GM23338 (cell line): ENCODE data around the gene CTBP2. TPM values are rescaled to one million over a fixed set of nuclear protein-coding genes. Genes with fewer than 3 reads are reported as not detected.

ENCODE experiments used
- ATAC-seq: fragments of 200-7000 bp; cut with Tn5 transposase; 3 replicates; pipeline ENCODE4 v1.9.1; 2020
- DNase-seq: peaks from one replicate; pipeline ENCODE4 v3.0.0-alpha.2; 2015; ENCODE audit warnings: low spot score
- H2AFZ ChIP-seq: fragments of 200-600 bp; sonication (generic); 2 replicates; pipeline ENCODE4 v1.8.0; 2016; ENCODE audit warnings: antibody characterized with exemption, mild to moderate bottlenecking, moderate library complexity
- H3F3A ChIP-seq: fragments of 200-600 bp; sonication (generic); replicated peaks from 2 replicates; pipeline ENCODE4 v1.8.0; 2017; ENCODE audit warnings: antibody characterized with exemption, mixed run types, low read depth
- H3K27ac ChIP-seq: fragments of 200-600 bp; sonication (generic); 2 replicates; pipeline ENCODE4 v1.6.1; 2016; ENCODE audit warnings: low read depth
- H3K27me3 ChIP-seq: fragments of 200-600 bp; sonication (generic); 2 replicates; pipeline ENCODE4 v1.8.0; 2016; ENCODE audit warnings: mild to moderate bottlenecking, mixed run types, moderate library complexity; ENCODE audit not compliant: insufficient read depth
- H3K36me3 ChIP-seq: fragments of 200-600 bp; sonication (generic); 2 replicates; pipeline ENCODE4 v1.8.0; 2016; ENCODE audit warnings: mild to moderate bottlenecking; ENCODE audit not compliant: insufficient read depth
- H3K4me1 ChIP-seq: fragments of 200-600 bp; sonication (generic); 2 replicates; pipeline ENCODE4 v1.8.0; 2016; ENCODE audit warnings: mild to moderate bottlenecking, moderate library complexity; ENCODE audit not compliant: insufficient read depth
- H3K4me2 ChIP-seq: fragments of 200-600 bp; sonication (generic); 2 replicates; pipeline ENCODE4 v1.7.1; 2017; ENCODE audit warnings: mixed run types
- H3K4me3 ChIP-seq: fragments of 200-600 bp; sonication (generic); 2 replicates; pipeline ENCODE4 v1.6.1; 2016; ENCODE audit warnings: mixed run types
- H3K79me2 ChIP-seq: fragments of 200-600 bp; sonication (generic); replicated peaks from 2 replicates; pipeline ENCODE4 v1.8.0; 2017; ENCODE audit warnings: mild to moderate bottlenecking; ENCODE audit not compliant: insufficient read depth
- H3K9me2 ChIP-seq: fragments of 200-600 bp; sonication (generic); 2 replicates; pipeline ENCODE4 v1.8.0; 2017; ENCODE audit not compliant: insufficient read depth
- H4K20me1 ChIP-seq: fragments of 200-600 bp; sonication (generic); replicated peaks from 2 replicates; pipeline ENCODE4 v1.8.0; 2017; ENCODE audit warnings: mild to moderate bottlenecking; ENCODE audit not compliant: insufficient read depth
- H3K27ac Mint-ChIP-seq: 2 replicates; pipeline ENCODE4 v1.8.0; 2020; ENCODE audit warnings: inconsistent platforms, mild to moderate bottlenecking, moderate library complexity, mixed read lengths
- H3K27me3 Mint-ChIP-seq: 3 replicates; pipeline ENCODE4 v1.8.0; 2022; ENCODE audit warnings: low read depth, mild to moderate bottlenecking, moderate library complexity, mixed read lengths, inconsistent platforms; ENCODE audit not compliant: insufficient read depth, poor library complexity
- H3K36me3 Mint-ChIP-seq: 3 replicates; pipeline ENCODE4 v1.8.0; 2021; ENCODE audit warnings: low read depth, mild to moderate bottlenecking, inconsistent platforms, moderate library complexity, mixed read lengths
- H3K4me1 Mint-ChIP-seq: 3 replicates; pipeline ENCODE4 v1.8.0; 2020; ENCODE audit warnings: mild to moderate bottlenecking, inconsistent platforms, mixed read lengths
- H3K4me3 Mint-ChIP-seq: 3 replicates; pipeline ENCODE4 v1.8.0; 2021; ENCODE audit warnings: moderate library complexity, mild to moderate bottlenecking, inconsistent platforms, mixed read lengths
- H3K9me3 Mint-ChIP-seq: 3 replicates; pipeline ENCODE4 v1.8.0; 2020; ENCODE audit warnings: moderate library complexity, mild to moderate bottlenecking, inconsistent platforms, mixed read lengths
- CREB1 ChIP-seq: fragments of 250-450 bp; sonication (Bioruptor Pico); IDR thresholded peaks from 2 replicates; pipeline ENCODE4 v1.5.0; 2020; ENCODE audit warnings: low read depth, mild to moderate bottlenecking, moderate library complexity
- CTCF ChIP-seq, 2 experiments: fragments of 200-600 bp in 1 of 2; sonication (generic) in 1 of 2; conservative IDR thresholded peaks; 2 replicates each; pipeline versions ENCODE4 v1.5.1 to v1.6.1; 2016 to 2017; ENCODE audit warnings: antibody characterized with exemption in 2 of 2, low read depth in 2 of 2, mild to moderate bottlenecking in 2 of 2, moderate library complexity in 1 of 2
- ETS1 ChIP-seq: IDR thresholded peaks from 2 replicates; pipeline ENCODE4 v1.6.1; 2016; ENCODE audit warnings: antibody characterized with exemption
- EZH2 ChIP-seq: fragments of 200-600 bp; sonication (generic); IDR thresholded peaks from one replicate; pipeline ENCODE4 v1.8.0; 2017; ENCODE audit warnings: antibody characterized with exemption, mild to moderate bottlenecking, low read depth; ENCODE audit not compliant: unreplicated experiment
- EZH2phosphoT487 ChIP-seq: fragments of 200-600 bp; sonication (generic); IDR thresholded peaks from one replicate; pipeline ENCODE4 v1.8.1; 2018; ENCODE audit warnings: antibody characterized with exemption; ENCODE audit not compliant: unreplicated experiment
- JUNB ChIP-seq: IDR thresholded peaks from one replicate; pipeline ENCODE4 v1.6.1; 2016; ENCODE audit warnings: antibody characterized with exemption; ENCODE audit not compliant: unreplicated experiment
- NANOG ChIP-seq: IDR thresholded peaks from 2 replicates; pipeline ENCODE4 v1.6.1; 2016; ENCODE audit warnings: antibody characterized with exemption, borderline replicate concordance
- POLR2AphosphoS5 ChIP-seq: IDR thresholded peaks from 2 replicates; pipeline ENCODE4 v1.6.1; 2016; ENCODE audit warnings: antibody characterized with exemption, low read depth
- REST ChIP-seq: IDR thresholded peaks from one replicate; pipeline ENCODE4 v1.6.1; 2018; ENCODE audit warnings: antibody characterized with exemption; ENCODE audit not compliant: unreplicated experiment
- STAT1 ChIP-seq: IDR thresholded peaks from one replicate; pipeline ENCODE4 v1.6.1; 2016; ENCODE audit warnings: antibody characterized with exemption; ENCODE audit not compliant: unreplicated experiment
- ZNF114 ChIP-seq: fragments of 250-450 bp; sonication (Bioruptor Pico); IDR thresholded peaks from 2 replicates; pipeline ENCODE4 v1.5.0; 2020; ENCODE audit warnings: mild to moderate bottlenecking, moderate library complexity
- ZNF331 ChIP-seq: fragments of 250-450 bp; sonication (Bioruptor Pico); IDR thresholded peaks from 2 replicates; pipeline ENCODE4 v1.5.0; 2020; ENCODE audit warnings: low read depth, mild to moderate bottlenecking, moderate library complexity
- ZNF462 ChIP-seq: fragments of 250-450 bp; sonication (Bioruptor Pico); IDR thresholded peaks from 2 replicates; pipeline ENCODE4 v1.5.0; 2020; ENCODE audit warnings: mild to moderate bottlenecking, moderate library complexity
- polyA plus RNA-seq: library from polyadenylated mRNA; unstranded; fragments of >200 nt; fragmentation: Nextera tagmentation; extraction: Ambion mirVana; gene quantifications from 2 replicates; pipeline ENCODE4 v1.2.1, GENCODE V29; 2016
- total RNA-seq: library from RNA; depleted of rRNA; stranded (reverse); fragments of >200 nt; shearing (Covaris generic); gene quantifications from 2 replicates; pipeline ENCODE4 v1.2.3, GENCODE V29; 2014

Gene CTBP2
- total and polyA plus RNA-seq, 2 experiments from 2014 or later, result 133 to 265 TPM

GRCh38 chr10:124962421-124962820, 197.9 kb downstream of the CTBP2 start:
- peaks cover 20% of the 10 kb centered on the region for H3K4me1 Mint-ChIP-seq

More at GRCh38 chr10:124962421-124962820, 197.9 kb downstream of the CTBP2 start:
- no peak overlapping the region for H3K4me2 ChIP-seq
- H3K36me3 ChIP-seq, result no peaks in the 10 kb centered on the region
- no peak overlapping the region for H3K4me3 ChIP-seq
- H4K20me1 ChIP-seq, result peaks cover 48% of the 10 kb centered on the region
- H2AFZ ChIP-seq, result no peak overlapping the region
- no peak overlapping the region for H3K27ac Mint-ChIP-seq
- ATAC-seq (no peak), DNase-seq (no peak)
- H3K9me3 Mint-ChIP-seq, result no peaks in the 10 kb centered on the region
- peaks cover 2% of the 10 kb centered on the region for H3K27me3 Mint-ChIP-seq
- no peaks in the 10 kb centered on the region for H3K9me2 ChIP-seq
- H3K79me2 ChIP-seq, result peaks cover 93% of the 10 kb centered on the region
- TF ChIP-seq NANOG (no peak), ZNF462 (CRISPR knock-in tag) (no peak), CTCF (conservative IDR thresholded peaks at IDR 0.05; ENCODE audit: low read depth in 2 of 2) (no peak), ZNF331 (CRISPR knock-in tag) (no peak), EZH2 (no peak), CREB1 (CRISPR knock-in tag) (no peak), REST (no peak), ETS1 (no peak), JUNB (no peak), STAT1 (no peak), POLR2AphosphoS5 (no peak), EZH2phosphoT487 (no peak), ZNF114 (CRISPR knock-in tag) (no peak)
- peaks cover 6% of the 10 kb centered on the region; the same call in 1 of the 2 replicates for H3K4me1 ChIP-seq
- H3K4me3 Mint-ChIP-seq, result no peak overlapping the region
- H3F3A ChIP-seq, result no peaks in the 10 kb centered on the region
- no peak overlapping the region for H3K27ac ChIP-seq
- no peaks in the 10 kb centered on the region for H3K27me3 ChIP-seq
- H3K36me3 Mint-ChIP-seq, result peaks cover 7% of the 10 kb centered on the region; the same call in 2 of the 3 replicates
